ENCODE measurements around the gene SLC13A3. TPM values are rescaled to one million over a fixed set of nuclear protein-coding genes. Genes with fewer than 3 reads are reported as not detected.

Gene SLC13A3
- polyA plus RNA-seq, 4 donors = 8.8 to 22.9 (median 20.3) TPM

DNA sequence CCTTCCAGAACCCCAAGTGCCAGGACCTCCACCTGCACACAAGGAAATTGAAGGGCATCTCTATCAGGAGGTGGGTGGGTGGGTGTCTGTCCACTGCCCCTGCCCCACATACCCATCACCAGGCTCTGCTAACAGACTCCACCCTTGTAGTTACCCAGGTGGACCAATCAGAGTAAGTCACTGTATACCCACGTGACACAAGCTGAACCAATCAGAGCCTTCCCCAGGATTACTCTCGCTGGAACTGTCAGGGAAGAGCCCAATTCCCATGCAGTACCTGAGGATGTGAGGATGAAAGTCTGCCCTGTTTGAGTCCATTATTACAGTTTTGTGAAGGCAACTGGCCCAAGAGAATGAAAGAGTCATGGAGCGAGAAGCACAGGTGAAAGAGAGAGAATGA is 105.0 kb downstream of the SLC13A3 start:
- no peak for DNase-seq (ENCODE audit: low read depth in 4 of 4, low spot score in 2 of 4)

DNA sequence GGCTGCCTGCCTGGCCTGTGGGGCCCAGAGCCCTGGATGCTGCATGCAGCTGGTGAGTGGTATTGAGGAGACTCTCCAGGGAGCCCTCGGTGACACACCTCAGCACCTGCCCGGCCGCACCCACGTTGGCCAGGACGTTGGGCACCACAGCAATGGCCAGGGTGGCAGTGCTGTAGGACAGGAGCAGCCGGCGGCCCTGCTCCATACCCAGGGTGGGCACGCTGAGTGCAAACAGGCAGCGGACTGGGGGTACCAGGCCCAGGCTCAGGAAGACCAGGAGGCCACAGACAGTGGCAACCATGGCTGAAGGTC is 105.5 kb downstream of the SLC13A3 start:
- no peak for DNase-seq (ENCODE audit: low read depth in 4 of 4, low spot score in 2 of 4)

DNA sequence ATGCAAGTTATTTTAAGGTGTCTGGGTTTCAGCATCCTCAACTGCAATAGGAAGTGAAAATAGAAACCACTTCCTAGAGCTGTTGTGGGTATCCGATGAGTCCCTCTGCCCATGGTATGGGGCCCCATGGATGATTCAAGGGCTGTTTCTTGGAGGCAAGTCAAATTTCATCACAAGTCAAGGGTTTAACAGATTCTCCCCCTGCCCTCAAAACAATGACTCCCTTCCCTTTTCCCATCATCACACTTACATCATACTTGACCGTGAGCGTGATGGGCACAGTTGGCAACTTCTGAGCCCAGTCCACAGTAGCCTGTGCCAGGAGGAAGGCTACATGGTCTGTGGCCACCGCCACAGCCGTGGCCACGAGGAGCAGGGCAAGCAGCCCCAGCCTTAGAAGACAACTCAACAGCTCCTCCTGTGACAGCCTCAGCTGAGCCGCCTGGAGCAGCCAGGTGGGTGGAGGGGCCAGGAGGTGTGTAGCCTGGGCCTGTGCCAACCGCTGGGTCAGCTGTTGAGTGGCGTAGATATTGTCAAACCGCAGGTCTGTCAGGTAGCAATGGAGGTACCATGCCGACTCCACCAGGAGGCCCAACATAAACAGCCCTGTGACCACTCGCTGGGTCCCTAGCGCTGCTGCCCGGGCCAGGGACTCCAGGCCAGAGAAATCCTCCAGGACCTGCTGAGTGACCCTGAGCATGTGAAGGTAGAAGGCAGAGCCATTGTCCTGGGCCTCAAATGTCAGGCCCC is 106.0 kb downstream of the SLC13A3 start:
- DNase-seq (ENCODE audit: low read depth in 4 of 4, low spot score in 2 of 4) = no peak

DNA sequence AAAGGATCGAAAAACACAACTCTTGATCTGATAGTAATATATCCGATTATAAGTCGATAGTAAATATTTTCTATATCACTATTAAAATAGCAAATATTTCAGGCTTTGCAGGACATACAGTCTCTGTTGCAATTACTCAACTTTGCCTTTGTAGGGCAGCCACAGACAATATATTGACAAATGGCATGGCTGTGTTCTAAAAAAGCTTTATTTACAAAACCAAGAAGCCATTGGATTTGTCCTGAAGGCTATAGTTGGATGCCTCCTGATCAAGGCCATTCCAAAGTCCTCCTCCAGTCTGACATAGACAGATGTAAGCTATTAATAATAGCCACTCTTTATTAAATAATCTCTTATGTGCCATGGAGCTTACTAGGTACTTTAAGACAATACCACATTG is 106.7 kb downstream of the SLC13A3 start:
- no peak for DNase-seq (ENCODE audit: low read depth in 4 of 4, low spot score in 2 of 4)

DNA sequence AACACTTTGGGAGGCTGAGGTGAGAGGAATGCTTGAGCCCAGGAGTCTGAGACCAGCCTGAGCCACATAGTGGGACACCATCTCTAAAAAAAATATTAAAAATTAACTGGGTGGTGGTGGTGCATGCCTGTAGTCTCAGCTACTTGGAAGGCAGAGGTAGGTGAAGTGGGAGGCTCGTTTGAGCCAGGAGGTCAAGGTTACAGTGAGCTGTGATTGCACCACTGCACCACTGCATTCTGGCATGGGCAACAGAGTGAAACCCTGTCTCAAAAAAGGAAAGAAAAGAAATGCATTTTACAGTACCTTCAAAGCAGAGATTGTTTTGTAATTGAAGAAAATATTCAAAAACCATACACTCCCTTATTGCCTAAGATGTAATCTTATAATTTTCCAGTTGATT is 107.3 kb downstream of the SLC13A3 start:
- DNase-seq (ENCODE audit: low read depth in 4 of 4, low spot score in 2 of 4) = no peak

DNA sequence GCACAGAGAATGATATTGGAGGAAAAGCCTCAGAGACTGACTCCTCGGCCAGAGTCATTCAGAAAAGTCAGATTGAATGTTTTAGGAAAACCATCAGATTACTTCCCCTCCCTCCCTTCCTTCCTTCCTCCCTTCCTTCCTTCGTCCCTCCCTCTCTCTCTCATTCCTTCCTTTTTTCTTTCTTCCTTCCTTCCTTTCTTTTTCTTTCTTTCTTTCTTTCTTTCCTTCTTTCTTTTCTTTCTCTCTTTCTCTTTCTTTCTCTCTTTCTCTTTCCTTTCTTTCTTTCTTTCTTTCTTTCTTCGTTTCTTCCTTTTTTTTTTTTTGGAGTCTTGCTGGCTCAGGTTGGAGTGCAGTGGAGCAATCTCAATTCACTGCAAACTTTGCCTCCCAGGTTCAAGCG is 108.2 kb downstream of the SLC13A3 start:
- no peak for DNase-seq (ENCODE audit: low read depth in 4 of 4, low spot score in 2 of 4)

DNA sequence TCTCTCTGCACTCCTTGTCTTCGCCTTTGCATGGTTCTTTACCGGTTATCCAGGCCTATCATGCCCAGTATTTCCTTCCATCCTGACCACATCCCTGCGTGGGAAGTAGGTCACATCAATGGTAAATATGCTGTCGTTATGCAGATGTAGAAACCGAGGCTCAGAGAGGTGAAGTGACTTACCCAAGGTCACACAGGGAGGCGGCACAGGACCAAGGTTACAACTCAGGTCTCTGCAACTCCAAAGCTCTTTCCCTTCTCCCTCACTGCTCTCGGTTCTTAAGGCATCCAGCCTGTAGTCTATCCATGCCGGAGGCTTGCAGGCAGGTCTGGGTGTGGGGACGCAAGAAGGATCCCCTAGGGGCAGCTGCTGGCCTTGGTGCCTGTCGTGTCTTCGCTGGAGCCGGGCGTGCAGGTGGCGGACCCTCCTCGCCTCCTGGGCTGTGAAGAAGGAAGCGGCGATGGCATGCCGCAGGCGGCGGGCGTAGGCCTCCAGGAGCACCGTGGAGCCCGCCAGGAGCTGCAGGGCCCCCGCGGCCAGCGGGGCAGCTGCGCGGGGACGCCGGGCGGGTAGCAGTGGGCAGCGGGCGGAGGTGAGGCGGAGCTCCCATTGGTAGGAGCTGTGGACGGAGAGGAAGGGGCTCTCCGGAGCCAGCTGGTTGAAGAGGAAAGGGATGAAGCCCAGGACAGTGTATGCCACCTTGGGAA is 109.9 kb downstream of the SLC13A3 start:
- no peak for DNase-seq (ENCODE audit: low read depth in 4 of 4, low spot score in 2 of 4)

DNA sequence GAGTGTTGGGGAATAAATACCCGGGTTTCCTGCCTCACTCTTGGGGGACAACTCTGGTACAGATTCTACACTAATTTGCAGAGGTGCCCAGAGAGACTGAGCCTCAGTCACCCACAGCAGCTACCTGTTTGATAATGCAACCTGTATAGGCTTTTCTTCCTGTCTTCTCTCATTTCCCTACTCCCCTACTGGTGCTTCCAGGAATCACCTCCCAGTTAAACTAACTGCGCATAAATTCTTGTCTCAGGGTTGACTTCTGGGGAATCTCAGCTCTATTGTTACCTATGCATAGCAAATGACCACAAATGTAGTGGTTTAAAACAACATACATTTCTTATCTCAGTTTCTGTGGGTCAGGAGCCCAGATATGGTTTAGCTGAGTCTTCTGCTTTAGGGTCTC is 112.1 kb downstream of the SLC13A3 start:
- DNase-seq (ENCODE audit: low read depth in 4 of 4, low spot score in 2 of 4) = no peak

DNA sequence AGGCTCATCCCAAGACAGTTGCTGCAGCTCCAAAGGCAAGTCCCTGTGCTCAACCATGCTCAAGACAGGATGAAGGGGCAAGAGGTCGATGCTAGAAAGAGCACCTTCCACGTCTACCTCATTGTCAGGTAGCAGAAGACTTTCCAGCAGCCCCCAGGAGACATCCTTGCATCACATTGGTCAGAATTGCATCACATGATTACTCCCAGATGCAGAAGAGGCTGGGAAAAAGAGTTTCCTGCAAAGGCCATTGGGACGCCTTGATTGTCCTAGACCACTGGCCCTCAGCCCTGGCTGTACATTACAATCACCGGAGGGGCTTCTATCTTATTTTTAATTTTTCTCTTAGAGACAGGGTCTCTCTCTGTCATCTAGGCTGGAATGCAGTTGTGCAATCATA is 120.6 kb downstream of the SLC13A3 start:
- no peak for DNase-seq (ENCODE audit: low read depth in 4 of 4, low spot score in 2 of 4)

DNA sequence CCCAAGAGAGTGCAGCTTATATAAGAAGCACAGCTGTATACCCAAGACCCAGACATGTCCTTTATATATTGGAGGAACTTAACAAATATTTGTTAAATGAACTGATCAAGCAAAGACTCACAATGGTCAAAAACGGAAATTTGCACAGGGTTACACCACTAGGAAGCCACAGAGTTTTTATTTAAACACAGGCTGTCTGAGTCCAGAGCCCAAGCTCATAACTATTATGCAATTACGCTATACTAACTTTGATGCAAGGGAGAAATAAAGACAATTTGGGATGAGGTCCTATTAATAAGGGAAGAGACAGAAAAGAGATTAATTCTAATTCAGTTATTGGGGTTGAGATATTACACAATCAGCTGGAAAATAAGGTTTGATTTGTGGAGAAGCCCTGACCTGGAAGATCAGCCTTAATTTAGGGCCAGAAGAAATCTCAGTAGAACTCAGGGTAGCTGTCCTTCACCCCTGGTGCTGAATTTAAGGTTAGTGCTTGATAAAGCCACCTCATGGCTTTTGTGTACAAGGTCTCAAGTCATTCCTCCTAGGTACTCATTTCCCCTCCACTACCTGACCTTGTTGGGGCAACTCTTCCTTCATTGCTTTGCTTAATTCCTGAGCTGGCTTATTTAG is 127.4 kb downstream of the SLC13A3 start:
- peak in 1 of 4 donors; percentile 13 for DNase-seq (ENCODE audit: low read depth in 4 of 4, low spot score in 2 of 4)

DNA sequence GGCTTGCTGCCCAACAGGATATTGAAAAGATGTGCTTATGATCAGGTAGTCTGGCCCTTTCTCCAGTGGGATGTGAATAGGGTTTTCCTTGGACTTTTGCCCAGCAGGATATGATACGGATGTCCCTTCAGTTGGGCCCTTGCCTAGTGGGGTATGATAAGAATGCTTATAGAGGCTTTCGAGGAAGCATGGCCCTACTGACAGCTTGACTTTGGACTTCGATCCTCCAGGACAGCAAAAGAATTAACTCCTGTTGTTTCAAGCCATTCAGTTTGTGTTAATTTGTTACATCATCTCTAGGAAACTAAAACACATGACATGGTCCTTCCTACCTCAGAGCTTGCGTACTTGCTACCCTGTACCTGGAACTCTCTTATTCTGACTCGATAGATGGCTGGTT is 128.2 kb downstream of the SLC13A3 start:
- no peak for DNase-seq (ENCODE audit: low read depth in 4 of 4, low spot score in 2 of 4)

DNA sequence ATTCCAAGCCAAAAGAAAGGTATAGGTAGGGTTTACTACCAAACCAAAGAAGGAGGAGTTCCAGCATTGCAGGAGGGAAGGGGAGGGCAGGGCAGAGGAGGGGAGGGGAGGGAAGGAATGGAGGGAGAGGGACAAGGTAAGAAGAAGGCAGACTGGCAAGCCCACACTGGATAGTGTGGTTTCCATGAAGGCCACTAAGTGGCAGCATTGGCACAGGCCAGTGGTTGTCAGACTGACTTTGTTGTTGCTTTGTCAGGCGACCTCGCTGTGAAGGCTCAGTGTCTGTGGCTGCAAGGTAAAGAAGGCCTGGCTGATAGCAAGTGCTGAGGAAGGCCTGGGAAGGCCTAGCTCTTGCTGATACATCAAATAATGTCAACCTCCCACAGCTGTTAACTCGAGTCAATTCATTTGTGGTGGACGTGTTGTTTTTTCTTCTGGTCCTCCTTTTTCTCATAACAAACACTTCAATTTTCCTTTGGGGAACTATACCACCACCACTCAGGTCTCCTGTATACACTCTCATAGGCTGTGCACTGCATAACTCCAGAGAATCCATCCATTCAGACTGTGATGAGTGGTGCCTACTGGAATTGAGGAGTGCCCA is 130.2 kb downstream of the SLC13A3 start:
- DNase-seq (ENCODE audit: low read depth in 4 of 4, low spot score in 2 of 4) = peak in 1 of 4 donors; percentile 13

DNA sequence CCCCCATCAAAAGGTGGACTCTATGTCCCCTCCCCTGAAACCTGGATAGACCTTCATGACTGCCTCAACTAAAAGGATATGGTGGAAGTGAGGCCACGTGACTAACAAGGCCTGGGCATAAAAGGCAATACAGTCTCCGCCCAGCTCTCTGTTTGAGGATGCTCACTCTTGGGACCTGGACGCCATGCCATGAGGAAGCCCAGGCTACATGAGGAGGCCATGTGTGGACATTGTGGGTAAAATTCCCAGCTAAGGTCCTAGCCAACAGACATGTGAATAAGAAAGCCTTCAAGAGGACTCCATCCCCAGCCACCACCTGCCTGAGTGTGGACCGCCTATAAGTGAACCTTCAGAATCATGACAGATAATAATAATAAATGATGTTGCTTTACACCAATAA is 130.7 kb downstream of the SLC13A3 start:
- no peak for DNase-seq (ENCODE audit: low read depth in 4 of 4, low spot score in 2 of 4)

DNA sequence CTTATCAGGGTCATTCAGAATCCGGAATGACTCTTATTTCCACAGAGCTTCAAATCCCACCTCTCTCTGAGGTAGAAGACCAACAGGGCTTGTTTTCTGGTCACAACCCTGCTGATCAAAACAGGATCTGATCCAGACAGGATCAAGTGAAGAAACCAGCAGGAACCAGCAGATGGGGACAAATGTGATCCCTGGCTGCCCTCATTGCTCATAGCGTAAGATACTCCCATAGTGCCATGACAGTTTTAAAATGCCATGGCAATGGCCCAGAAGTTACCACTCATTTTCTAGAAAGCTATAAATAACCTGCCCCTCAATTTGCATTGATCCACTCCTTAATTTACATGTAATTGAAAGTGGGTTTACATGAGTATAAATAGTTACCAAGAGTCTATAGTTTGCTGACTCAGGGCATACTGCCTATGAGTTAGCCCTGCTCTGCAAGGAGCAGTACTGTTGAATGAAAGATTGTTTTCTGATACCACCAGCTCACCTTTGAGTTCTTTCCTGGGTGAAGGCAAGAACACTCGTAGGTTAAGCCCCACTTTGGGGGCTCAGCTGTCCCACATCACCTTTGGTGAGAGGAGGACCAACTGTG is 131.7 kb downstream of the SLC13A3 start:
- DNase-seq (ENCODE audit: low read depth in 4 of 4, low spot score in 2 of 4) = no peak

DNA sequence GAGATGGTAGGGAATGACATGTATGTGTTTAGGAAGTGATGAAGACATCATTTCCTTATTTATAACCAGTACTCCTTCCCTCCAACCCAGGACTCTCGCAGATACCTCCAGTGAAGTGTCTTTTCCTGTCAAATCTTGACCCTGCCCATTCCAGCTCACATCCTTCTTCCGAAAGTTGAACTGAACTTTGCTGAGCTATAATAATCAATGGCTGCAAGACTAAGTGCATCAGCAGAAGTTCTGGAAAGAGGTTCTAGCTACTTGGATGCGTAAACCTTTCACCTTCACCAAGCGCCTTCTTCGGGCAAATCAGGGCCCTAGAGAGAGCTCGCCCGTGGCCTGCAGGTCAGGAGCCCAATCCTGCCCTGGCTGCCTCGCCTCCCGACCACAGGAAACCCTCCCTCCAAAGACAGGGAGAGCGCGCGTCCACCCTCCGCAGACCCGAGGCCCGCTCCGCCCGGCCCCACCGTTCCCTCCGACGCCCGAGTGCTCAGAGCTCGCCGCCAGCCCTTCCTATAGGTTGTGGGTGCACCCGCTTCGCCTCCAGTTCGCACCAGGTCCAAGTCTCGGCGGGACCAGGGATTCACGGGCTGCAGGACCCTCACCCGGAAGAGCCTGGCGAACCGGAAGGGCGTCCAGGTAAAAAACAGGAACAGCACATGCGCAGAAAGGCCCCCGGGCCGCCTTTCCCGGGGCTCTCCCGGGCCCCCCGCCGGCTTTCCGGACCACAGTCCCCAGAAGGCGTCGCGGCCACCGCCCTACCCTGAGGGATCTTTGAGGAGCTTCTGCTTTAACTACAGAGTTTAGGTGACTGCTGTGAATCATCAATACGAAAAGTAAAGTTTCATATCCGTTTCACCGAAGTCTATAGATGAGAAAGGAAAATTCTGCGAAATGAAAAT is 138.1 kb downstream of the SLC13A3 start, which contains the start of gene ZNF334:
Gene ZNF334 (minus strand): TSS at position 617 of the 902 bp plus-strand sequence. CDS start 1,457 bp downstream, outside the sequence.
- DNase-seq (ENCODE audit: low read depth in 4 of 4, low spot score in 2 of 4) = peak; percentile 31 to 69 (median 48)

DNA sequence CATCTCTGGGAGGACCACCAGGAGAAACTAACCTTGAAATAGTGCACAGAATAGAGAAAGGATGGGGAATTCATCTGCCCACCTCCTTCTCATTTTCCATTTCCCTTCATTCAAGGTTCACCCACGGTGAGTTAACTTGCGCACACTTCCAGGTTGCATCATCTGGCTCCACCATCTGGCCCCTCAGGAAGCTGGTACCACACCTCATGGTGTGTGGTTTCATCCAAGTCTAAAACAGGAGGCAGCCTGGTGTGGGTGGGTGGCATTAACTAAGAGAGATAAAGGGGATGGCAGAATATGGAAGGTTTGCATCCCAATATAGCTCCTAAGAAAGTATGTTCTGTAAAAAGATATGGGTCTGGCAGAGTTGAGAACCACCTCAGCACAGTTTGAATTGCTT is 141.7 kb downstream of the SLC13A3 start:
- DNase-seq (ENCODE audit: low read depth in 4 of 4, low spot score in 2 of 4) = no peak
